ENCODE data around the gene C22orf31.
"Not testable (repeated sequence)": the region's sequence is repeated elsewhere in the genome, so short reads cannot be mapped to it uniquely, and the experiment has no call there.

C22orf31 gene

GRCh38 chr22:29055192-29055830 lies 6.3 kb downstream of the C22orf31 start:
- in situ Hi-C loops (cut with HindIII; ENCODE audit: low sequenced_read_pairs): no loop called here

GRCh38 chr22:29054251-29054767 lies 7.3 kb downstream of the C22orf31 start:
- in situ Hi-C loops (cut with HindIII; ENCODE audit: low sequenced_read_pairs): no loop called here

GRCh38 chr22:29053048-29053702 lies 8.5 kb downstream of the C22orf31 start:
- in situ Hi-C loops (cut with HindIII; ENCODE audit: low sequenced_read_pairs): no loop called here

GRCh38 chr22:29050457-29050856 lies 11.2 kb downstream of the C22orf31 start:
- in situ Hi-C loops (cut with HindIII; ENCODE audit: low sequenced_read_pairs): no loop called here

- in situ Hi-C loops (cut with HindIII; ENCODE audit: low sequenced_read_pairs): no loop called here
These were observed 11.9 kb downstream of the C22orf31 start for GRCh38 chr22:29049655-29050263.

- in situ Hi-C loops (cut with HindIII; ENCODE audit: low sequenced_read_pairs): no loop called here
These were observed 12.6 kb downstream of the C22orf31 start for GRCh38 chr22:29048822-29049654.

GRCh38 chr22:29044657-29045176 lies 16.9 kb downstream of the C22orf31 start:
- in situ Hi-C loops (cut with HindIII; ENCODE audit: low sequenced_read_pairs): no loop called here

- in situ Hi-C loops (cut with HindIII; ENCODE audit: low sequenced_read_pairs): no loop called here
These were observed 17.6 kb downstream of the C22orf31 start for GRCh38 chr22:29043906-29044575.

GRCh38 chr22:29041408-29041807 lies 20.2 kb downstream of the C22orf31 start:
- in situ Hi-C loops (cut with HindIII; ENCODE audit: low sequenced_read_pairs): no loop called here

GRCh38 chr22:29040385-29041275 lies 21.0 kb downstream of the C22orf31 start:
- in situ Hi-C loops (cut with HindIII; ENCODE audit: low sequenced_read_pairs): no loop called here

- in situ Hi-C loops (cut with HindIII; ENCODE audit: low sequenced_read_pairs): not testable (repeated sequence)
These were observed 21.9 kb downstream of the C22orf31 start for GRCh38 chr22:29039684-29040083.

GRCh38 chr22:29039148-29039547 lies 22.5 kb downstream of the C22orf31 start:
- in situ Hi-C loops (cut with HindIII; ENCODE audit: low sequenced_read_pairs): no loop called here

- in situ Hi-C loops (cut with HindIII; ENCODE audit: low sequenced_read_pairs): no loop called here
These were observed 24.2 kb downstream of the C22orf31 start for GRCh38 chr22:29037340-29037932.

- in situ Hi-C loops (cut with HindIII; ENCODE audit: low sequenced_read_pairs): no loop called here
These were observed 29.0 kb downstream of the C22orf31 start for GRCh38 chr22:29032584-29032983.

GRCh38 chr22:29032014-29032475 lies 29.6 kb downstream of the C22orf31 start:
- in situ Hi-C loops (cut with HindIII; ENCODE audit: low sequenced_read_pairs): no loop called here

GRCh38 chr22:29031227-29032011 lies 30.2 kb downstream of the C22orf31 start:
- in situ Hi-C loops (cut with HindIII; ENCODE audit: low sequenced_read_pairs): no loop called here

- in situ Hi-C loops (cut with HindIII; ENCODE audit: low sequenced_read_pairs): no loop called here
These were observed 30.9 kb downstream of the C22orf31 start for GRCh38 chr22:29030618-29031226.
